A673 (cell line): ENCODE data around the gene SMARCA2. TPM values are rescaled to one million over a fixed set of nuclear protein-coding genes. Genes with fewer than 3 reads are reported as not detected.

Experiments used
- BruUV-seq: library from RNA; stranded (reverse); fragments of 400-500 nt; replicated peaks from 2 replicates; lab custom pipeline; 2021; lab: Mats Ljungman, UMichigan
- CTCF ChIA-PET: fragments of 300-600 bp; sonication (Branson Sonifier 250); formaldehyde crosslinking; loops from one replicate; lab custom pipeline; 2022; ENCODE audit warnings: antibody characterized with exemption; lab: Charles Lee
- POLR2A ChIA-PET: fragments of 300-600 bp; sonication (Branson Sonifier 250); formaldehyde crosslinking; loops from one replicate; lab custom pipeline; 2022; ENCODE audit warnings: antibody characterized with exemption; ENCODE audit not compliant: low non-redundant PET; lab: Charles Lee
- DNase-seq: peaks from one replicate; pipeline ENCODE4 v3.0.0-alpha.2; 2015; ENCODE audit warnings: low spot score
- H3K27ac ChIP-seq: fragments of 200-600 bp; sonication (generic); 2 replicates; pipeline ENCODE4 v1.5.1; 2016; ENCODE audit warnings: mixed run types, low read depth, mild to moderate bottlenecking, mixed read lengths, antibody characterized with exemption, low read length; ENCODE audit not compliant: poor library complexity, severe bottlenecking
- H3K27me3 ChIP-seq: fragments of 200-600 bp; sonication (generic); replicated peaks from 2 replicates; pipeline ENCODE4 v1.6.1; 2017; ENCODE audit warnings: mixed run types, low read depth, mild to moderate bottlenecking, mixed read lengths, antibody characterized with exemption, low read length; ENCODE audit not compliant: insufficient read depth, poor library complexity
- H3K36me3 ChIP-seq: fragments of 200-600 bp; sonication (generic); 2 replicates; pipeline ENCODE4 v1.6.1; 2016; ENCODE audit warnings: mixed run types, mild to moderate bottlenecking, mixed read lengths, antibody characterized with exemption, low read length; ENCODE audit not compliant: insufficient read depth, poor library complexity, severe bottlenecking
- H3K4me1 ChIP-seq: fragments of 200-600 bp; sonication (generic); 2 replicates; pipeline ENCODE4 v1.6.1; 2017; ENCODE audit warnings: mixed run types, mild to moderate bottlenecking, mixed read lengths, antibody characterized with exemption, low read length; ENCODE audit not compliant: insufficient read depth, poor library complexity, severe bottlenecking
- H3K4me3 ChIP-seq: fragments of 200-600 bp; sonication (generic); 2 replicates; pipeline ENCODE4 v1.5.1; 2016; ENCODE audit warnings: low read depth, mixed run types, mild to moderate bottlenecking, mixed read lengths, low read length; ENCODE audit not compliant: poor library complexity, severe bottlenecking
- H3K9me3 ChIP-seq: fragments of 200-600 bp; sonication (generic); 2 replicates; pipeline ENCODE4 v1.6.1; 2016; ENCODE audit warnings: mixed run types, low read depth, mild to moderate bottlenecking, mixed read lengths, antibody characterized with exemption, low read length; ENCODE audit not compliant: poor library complexity, severe bottlenecking
- CTCF ChIP-seq: fragments of 300-800, 200-600 bp; sonication (generic); conservative IDR thresholded peaks from 2 replicates; pipeline ENCODE4 v1.5.1; 2017; ENCODE audit warnings: low read depth, mild to moderate bottlenecking, antibody characterized with exemption, low read length, moderate library complexity, mixed read lengths
- EZH2 ChIP-seq: fragments of 200-600 bp; sonication (generic); IDR thresholded peaks from 2 replicates; pipeline ENCODE4 v1.6.1; 2017; ENCODE audit warnings: borderline replicate concordance, low read depth, mild to moderate bottlenecking, mixed read lengths, antibody characterized with exemption, low read length; ENCODE audit not compliant: poor library complexity, severe bottlenecking
- intact Hi-C: fragments of 100-400 bp; cut with micrococcal nuclease; formaldehyde crosslinking; loops from one replicate; pipeline ENCODE4 v1.10.0; 2022; ENCODE audit not compliant: unreplicated experiment
- total RNA-seq: library from RNA; stranded (reverse); gene quantifications from 2 replicates; pipeline ENCODE4 v1.2.3, GENCODE V29; 2021

SMARCA2 gene
- total RNA-seq, 1 experiment from 2014 or later: 69.0 TPM

GRCh38 chr9:2122299-2122698, 107.2 kb downstream of the SMARCA2 start:
- Histone ChIP-seq H3K27ac (no peak overlapping the region), H3K4me3 (no peak overlapping the region), H3K4me1 (peaks cover 17% of the 10 kb centered on the region), H3K36me3 (no peaks in the 10 kb centered on the region), H3K9me3 (no peaks in the 10 kb centered on the region), H3K27me3 (no peaks in the 10 kb centered on the region)
- POLR2A ChIA-PET: interaction anchor here (0.8 kb wide), 1 partner anchor 15 kb away, joined by 5 read pairs; no protein-coding TSS in a partner anchor
- BruUV-seq: no TSS peak
- TF ChIP-seq EZH2: no peak
- TF ChIP-seq CTCF: no peak
- CTCF ChIA-PET: no interaction called here
- intact Hi-C loops: loop anchor here (5.0 kb wide), 1 partner anchor 105 kb away; the partner anchor contains the start of gene SMARCA2
- DNase-seq: no peak

GRCh38 chr9:2125906-2126305, 110.8 kb downstream of the SMARCA2 start:
- TF ChIP-seq EZH2 (no peak), CTCF (no peak)
- no peak overlapping the region for H3K4me3 ChIP-seq
- POLR2A ChIA-PET: no interaction called here
- DNase-seq: no peak
- CTCF ChIA-PET: interaction anchor here (0.8 kb wide), 1 partner anchor 10 kb away, joined by 6 read pairs; no protein-coding TSS in a partner anchor
- H3K9me3 ChIP-seq: no peaks in the 10 kb centered on the region
- peaks cover 15% of the 10 kb centered on the region for H3K4me1 ChIP-seq
- no peaks in the 10 kb centered on the region for H3K27me3 ChIP-seq
- intact Hi-C loops: no loop called here
- no peaks in the 10 kb centered on the region for H3K36me3 ChIP-seq
- peak overlapping the region; percentile 47 for H3K27ac ChIP-seq
- no TSS peak for BruUV-seq

GRCh38 chr9:2126331-2126803, 111.2 kb downstream of the SMARCA2 start:
- TF ChIP-seq CTCF (no peak), EZH2 (no peak)
- no peaks in the 10 kb centered on the region for H3K9me3 ChIP-seq
- peak overlapping the region; percentile 11 for H3K27ac ChIP-seq
- BruUV-seq: no TSS peak
- no peaks in the 10 kb centered on the region for H3K36me3 ChIP-seq
- H3K4me1 ChIP-seq: peaks cover 11% of the 10 kb centered on the region
- intact Hi-C loops: no loop called here
- DNase-seq: peak; percentile 15
- H3K4me3 ChIP-seq: no peak overlapping the region
- POLR2A ChIA-PET: no interaction called here
- H3K27me3 ChIP-seq: no peaks in the 10 kb centered on the region
- CTCF ChIA-PET: no interaction called here
